HepG2 (cell line): ENCODE measurements around the gene TUBA4A. TPM values are rescaled to one million over a fixed set of nuclear protein-coding genes. Genes with fewer than 3 reads are reported as not detected.

ENCODE experiments used
- ARID2 ChIP-seq: sonication (generic); formaldehyde crosslinking; IDR thresholded peaks from 2 replicates; pipeline ENCODE4 v1.8.1; 2022; ENCODE audit warnings: mild to moderate bottlenecking, missing genetic modification reagents, borderline replicate concordance
- CBX2 ChIP-seq, 2 experiments: fragments of 200-600 bp in 1 of 2; sonication (generic); formaldehyde crosslinking in 1 of 2; IDR thresholded peaks; 2 replicates each; pipeline versions ENCODE4 v1.7.0 to v1.8.1; 2018 to 2022; ENCODE audit warnings: low read depth in 2 of 2, low read length in 1 of 2, mild to moderate bottlenecking in 1 of 2, missing genetic modification reagents in 1 of 2
- CEBPB ChIP-seq: IDR thresholded peaks from 2 replicates; pipeline ENCODE4 v1.6.1; 2011; ENCODE audit warnings: low read depth, low read length, improper control_type of control experiment, borderline replicate concordance
- CREB1 ChIP-seq, 2 experiments: fragments of 450-650 bp in 1 of 2; IDR thresholded peaks; 2 replicates each; pipeline ENCODE4 v1.6.1; 2016 to 2017; ENCODE audit warnings: control low read depth in 1 of 2, mild to moderate bottlenecking in 1 of 2, missing compliant biosample characterization in 1 of 2, missing genetic modification characterization in 1 of 2
- ETV5 ChIP-seq: IDR thresholded peaks from 2 replicates; pipeline ENCODE4 v1.6.1; 2018; ENCODE audit warnings: missing biosample characterization, missing genetic modification reagents, inconsistent platforms, borderline replicate concordance
- HHEX ChIP-seq: IDR thresholded peaks from 2 replicates; pipeline ENCODE4 v1.6.1; 2016; ENCODE audit warnings: control low read depth
- HNF4A ChIP-seq: sonication (generic); formaldehyde crosslinking; IDR thresholded peaks from 2 replicates; pipeline ENCODE4 v1.4.0; 2020; ENCODE audit warnings: missing genetic modification reagents
- HOXA9 ChIP-seq: sonication (generic); formaldehyde crosslinking; IDR thresholded peaks from 2 replicates; pipeline ENCODE4 v1.8.1; 2022; ENCODE audit warnings: missing genetic modification reagents, mild to moderate bottlenecking, moderate library complexity, borderline replicate concordance
- JUN ChIP-seq: sonication (generic); formaldehyde crosslinking; IDR thresholded peaks from 2 replicates; pipeline ENCODE4 v1.4.0; 2020; ENCODE audit warnings: mild to moderate bottlenecking, missing genetic modification reagents
- JUNB ChIP-seq: sonication (generic); formaldehyde crosslinking; IDR thresholded peaks from 2 replicates; pipeline ENCODE4 v1.8.0; 2022; ENCODE audit warnings: missing genetic modification reagents, mild to moderate bottlenecking, borderline replicate concordance
- MED13 ChIP-seq: sonication (generic); formaldehyde crosslinking; IDR thresholded peaks from 2 replicates; pipeline ENCODE4 v1.5.0; 2020; ENCODE audit warnings: missing genetic modification reagents
- MEIS2 ChIP-seq: sonication (generic); formaldehyde crosslinking; IDR thresholded peaks from 2 replicates; pipeline ENCODE4 v1.9.0; 2021; ENCODE audit warnings: mild to moderate bottlenecking, missing genetic modification reagents
- MTF1 ChIP-seq: sonication (generic); formaldehyde crosslinking; IDR thresholded peaks from 2 replicates; pipeline ENCODE4 v1.5.0; 2020; ENCODE audit warnings: missing genetic modification reagents
- NCOA2 ChIP-seq: sonication (generic); formaldehyde crosslinking; IDR thresholded peaks from 2 replicates; pipeline ENCODE4 v1.8.0; 2022; ENCODE audit warnings: inconsistent platforms
- PREB ChIP-seq: sonication (generic); formaldehyde crosslinking; IDR thresholded peaks from 2 replicates; pipeline ENCODE4 v1.4.0; 2020; ENCODE audit warnings: missing genetic modification reagents
- REL ChIP-seq: sonication (generic); formaldehyde crosslinking; conservative IDR thresholded peaks from 2 replicates; pipeline ENCODE4 v1.8.0; 2022; ENCODE audit warnings: mild to moderate bottlenecking, missing genetic modification reagents, moderate library complexity
- TP53 ChIP-seq: sonication (generic); formaldehyde crosslinking; conservative IDR thresholded peaks from 2 replicates; pipeline ENCODE4 v1.4.0; 2020; ENCODE audit warnings: missing genetic modification reagents
- ZBED4 ChIP-seq: sonication (generic); formaldehyde crosslinking; IDR thresholded peaks from 2 replicates; pipeline ENCODE4 v1.4.0; 2020; ENCODE audit warnings: missing genetic modification reagents, borderline replicate concordance
- ZNF232 ChIP-seq: sonication (generic); formaldehyde crosslinking; IDR thresholded peaks from 2 replicates; pipeline ENCODE4 v1.4.0; 2020; ENCODE audit warnings: missing genetic modification reagents, borderline replicate concordance
- ZNF253 ChIP-seq: sonication (generic); formaldehyde crosslinking; IDR thresholded peaks from 2 replicates; pipeline ENCODE4 v1.8.0; 2022; ENCODE audit warnings: mild to moderate bottlenecking, missing genetic modification reagents, borderline replicate concordance
- ZNF343 ChIP-seq: sonication (generic); formaldehyde crosslinking; IDR thresholded peaks from 2 replicates; pipeline ENCODE4 v1.4.0; 2020; ENCODE audit warnings: mild to moderate bottlenecking, missing genetic modification reagents
- ZNF7 ChIP-seq: IDR thresholded peaks from 2 replicates; pipeline ENCODE4 v1.6.1; 2016; ENCODE audit warnings: missing biosample characterization, missing genetic modification reagents
- ZNF713 ChIP-seq: sonication (generic); formaldehyde crosslinking; IDR thresholded peaks from 2 replicates; pipeline ENCODE4 v1.4.0; 2020; ENCODE audit warnings: mild to moderate bottlenecking, missing genetic modification reagents
- ZNF747 ChIP-seq: sonication (generic); formaldehyde crosslinking; IDR thresholded peaks from 2 replicates; pipeline ENCODE4 v1.8.1; 2023; ENCODE audit warnings: missing genetic modification reagents, mild to moderate bottlenecking, borderline replicate concordance
- polyA plus RNA-seq, 8 experiments: library from polyadenylated mRNA; depleted of rRNA in 3 of 8; stranded (reverse) in 7 of 8; unstranded in 1 of 8; fragments of >200 nt; fragmentation: Illumina TruSeq in 4 of 8; extraction: Trizol in 4 of 8; gene quantifications; 2 replicates each; pipeline versions ENCODE4 v1.2.1 to v1.2.3, GENCODE V29; 2011 to 2016; ENCODE audit warnings: low read depth in 4 of 8, missing spikeins in 1 of 8, mixed read lengths in 1 of 8; ENCODE audit not compliant: insufficient read depth in 1 of 8
- total RNA-seq, 5 experiments: library from RNA; depleted of rRNA; stranded (reverse); fragments of >200 nt; fragmentation: Illumina TruSeq; extraction: Trizol; gene quantifications; 2 replicates each; pipeline ENCODE4 v1.2.3, GENCODE V29; 2016; ENCODE audit warnings: low read depth in 1 of 5
- TF ChIP-seq, protein P1 (sequence below): sonication (generic); formaldehyde crosslinking; IDR thresholded peaks from 2 replicates; pipeline ENCODE4 v1.4.0; 2020; ENCODE audit warnings: mild to moderate bottlenecking, missing genetic modification reagents

The TUBA4A gene
- total and polyA plus RNA-seq, 2 of the 13 experiments (the other 11 are each of a cell fraction or from before 2014, with no cell fraction given), result 1.3 to 12.7 TPM

DNA sequence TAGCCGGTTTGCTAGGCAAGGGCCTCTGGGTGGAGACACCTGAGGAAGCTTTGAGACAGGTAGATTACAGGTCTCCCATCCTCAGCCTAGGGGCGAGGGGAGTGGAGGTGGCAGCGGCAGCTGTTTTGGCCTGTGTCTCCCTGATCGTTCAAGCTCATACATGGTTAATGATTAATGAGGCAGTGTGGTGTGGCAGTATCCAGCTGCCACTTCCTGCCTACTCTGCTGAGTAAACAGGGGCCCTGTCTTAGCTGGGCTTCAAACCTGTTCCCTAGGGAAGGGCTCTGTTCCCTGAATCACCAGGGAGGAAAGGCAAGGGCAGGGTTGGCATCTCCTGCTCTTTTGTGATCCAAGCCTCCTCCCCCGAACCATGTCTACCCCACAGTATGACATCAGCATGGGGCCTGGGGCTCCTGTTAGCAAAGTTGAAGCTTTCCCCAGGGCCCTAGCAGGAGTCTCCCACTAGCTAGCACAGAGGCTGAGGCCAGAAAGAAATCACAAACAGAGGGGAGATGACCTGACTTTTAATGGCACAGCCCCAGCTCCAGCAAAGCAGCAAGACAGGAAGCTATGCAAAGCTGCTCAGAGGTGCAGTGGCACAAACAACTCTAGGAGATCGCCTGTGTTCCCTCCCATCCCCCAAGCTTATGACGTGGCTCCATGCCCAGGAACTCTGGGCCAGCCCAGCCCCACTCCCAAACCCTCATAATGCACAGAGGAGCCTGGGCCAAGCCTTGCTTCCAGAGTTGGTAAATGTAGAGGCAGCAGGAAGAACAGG lies 4.3 kb downstream of the TUBA4A start (continued):
- peak; percentile 85; the same call in 1 of the 2 replicates for TF ChIP-seq ZNF747 (CRISPR knock-in tag)
- no peak for TF ChIP-seq JUNB (CRISPR knock-in tag)
- TF ChIP-seq MEIS2 (CRISPR knock-in tag), result peak; percentile 67; the same call in 1 of the 2 replicates
- no peak for TF ChIP-seq REL
- no peak for TF ChIP-seq MED13
- no peak for TF ChIP-seq PREB (CRISPR knock-in tag)
- no peak for TF ChIP-seq ZNF7 (CRISPR knock-in tag)
- TF ChIP-seq HHEX (CRISPR knock-in tag), result no peak
- TF ChIP-seq ZNF232 (CRISPR knock-in tag), result peak; percentile 15; the same call in 1 of the 2 replicates
- TF ChIP-seq CEBPB, result no peak
- peak; percentile 97 for TF ChIP-seq ARID2 (CRISPR knock-in tag)
- no peak for TF ChIP-seq TP53 (CRISPR knock-in tag)
- peak; percentile 51 for TF ChIP-seq HNF4A (CRISPR knock-in tag)
- peak; percentile 81 for TF ChIP-seq CREB1 (IDR thresholded peaks at IDR 0.05)
- TF ChIP-seq CREB1 (CRISPR knock-in tag; IDR thresholded peaks at IDR 0.05), result peak; percentile 93
- TF ChIP-seq CBX2 (IDR thresholded peaks at IDR 0.05; ENCODE audit: low read depth, low read length), result no peak
- no peak for TF ChIP-seq CBX2 (CRISPR knock-in tag; IDR thresholded peaks at IDR 0.05; ENCODE audit: low read depth)
- peak; percentile 42 for TF ChIP-seq ZBED4 (CRISPR knock-in tag)
- no peak; the same call in 1 of the 2 replicates for TF ChIP-seq ZNF253
- TF ChIP-seq, protein P1, sequence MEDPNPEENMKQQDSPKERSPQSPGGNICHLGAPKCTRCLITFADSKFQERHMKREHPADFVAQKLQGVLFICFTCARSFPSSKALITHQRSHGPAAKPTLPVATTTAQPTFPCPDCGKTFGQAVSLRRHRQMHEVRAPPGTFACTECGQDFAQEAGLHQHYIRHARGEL (CRISPR knock-in tag), result no peak
- TF ChIP-seq HOXA9 (CRISPR knock-in tag), result no peak
- TF ChIP-seq MTF1 (CRISPR knock-in tag), result no peak
- TF ChIP-seq ETV5 (CRISPR knock-in tag), result peak; percentile 98
- peak; percentile 85 for TF ChIP-seq ZNF343 (CRISPR knock-in tag)
- peak; percentile 34; the same call in 1 of the 2 replicates for TF ChIP-seq NCOA2 (CRISPR knock-in tag)
- TF ChIP-seq ZNF713 (CRISPR knock-in tag), result 0 out of 2 replicates have a peak, but pooled peaks have one; percentile 32
- peak; percentile 86 for TF ChIP-seq JUN (CRISPR knock-in tag)
